ENCODE measurements around the gene EPB41L1.

- TF ChIP-seq, protein P1, sequence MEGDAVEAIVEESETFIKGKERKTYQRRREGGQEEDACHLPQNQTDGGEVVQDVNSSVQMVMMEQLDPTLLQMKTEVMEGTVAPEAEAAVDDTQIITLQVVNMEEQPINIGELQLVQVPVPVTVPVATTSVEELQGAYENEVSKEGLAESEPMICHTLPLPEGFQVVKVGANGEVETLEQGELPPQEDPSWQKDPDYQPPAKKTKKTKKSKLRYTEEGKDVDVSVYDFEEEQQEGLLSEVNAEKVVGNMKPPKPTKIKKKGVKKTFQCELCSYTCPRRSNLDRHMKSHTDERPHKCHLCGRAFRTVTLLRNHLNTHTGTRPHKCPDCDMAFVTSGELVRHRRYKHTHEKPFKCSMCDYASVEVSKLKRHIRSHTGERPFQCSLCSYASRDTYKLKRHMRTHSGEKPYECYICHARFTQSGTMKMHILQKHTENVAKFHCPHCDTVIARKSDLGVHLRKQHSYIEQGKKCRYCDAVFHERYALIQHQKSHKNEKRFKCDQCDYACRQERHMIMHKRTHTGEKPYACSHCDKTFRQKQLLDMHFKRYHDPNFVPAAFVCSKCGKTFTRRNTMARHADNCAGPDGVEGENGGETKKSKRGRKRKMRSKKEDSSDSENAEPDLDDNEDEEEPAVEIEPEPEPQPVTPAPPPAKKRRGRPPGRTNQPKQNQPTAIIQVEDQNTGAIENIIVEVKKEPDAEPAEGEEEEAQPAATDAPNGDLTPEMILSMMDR (conservative IDR thresholded peaks at IDR 0.05; ENCODE audit: low read depth, low read length) = no peak
- TF ChIP-seq EZH2 (IDR thresholded peaks at IDR 0.05; ENCODE audit: borderline replicate concordance, low read depth, low read length, poor library complexity, severe bottlenecking) = no peak
These were observed 76.8 kb downstream of the EPB41L1 start for GRCh38 chr20:36231331-36231730.
